Activated CD4-positive, alpha-beta T cell treated with anti-CD3 and anti-CD28 coated beads, Interleukin-2, Interleukin-6, amounts not matched to agents 100 ng/mL and 50 ng/mL, durations not matched to agents 16 hours and 8 hours (primary cell): Measurements from ENCODE around the gene ATP6V0E1.

Experiments used
- DNase-seq: peaks from one replicate; pipeline ENCODE4 v3.0.0-alpha.2; 2020

The ATP6V0E1 gene

DNA sequence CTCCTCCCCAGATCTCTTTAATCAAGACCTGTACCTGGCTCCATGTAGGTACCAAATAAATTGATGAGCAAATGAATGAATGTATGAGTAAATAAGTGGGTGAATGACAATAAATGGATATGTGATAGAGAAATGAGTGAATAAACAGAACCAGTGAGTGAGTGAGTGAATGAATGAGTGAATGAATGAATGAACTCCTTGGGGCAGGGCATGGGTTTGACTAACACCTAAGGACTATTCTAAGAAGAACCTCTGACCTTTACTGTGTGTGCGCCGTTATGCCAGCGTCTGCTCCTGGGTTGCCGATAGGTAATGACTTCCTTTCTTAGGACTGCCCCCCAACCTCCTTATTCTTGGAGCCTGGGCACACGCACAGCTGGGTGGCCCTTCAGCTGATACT, 26.1 kb upstream of the ATP6V0E1 start:
- no peak for DNase-seq

DNA sequence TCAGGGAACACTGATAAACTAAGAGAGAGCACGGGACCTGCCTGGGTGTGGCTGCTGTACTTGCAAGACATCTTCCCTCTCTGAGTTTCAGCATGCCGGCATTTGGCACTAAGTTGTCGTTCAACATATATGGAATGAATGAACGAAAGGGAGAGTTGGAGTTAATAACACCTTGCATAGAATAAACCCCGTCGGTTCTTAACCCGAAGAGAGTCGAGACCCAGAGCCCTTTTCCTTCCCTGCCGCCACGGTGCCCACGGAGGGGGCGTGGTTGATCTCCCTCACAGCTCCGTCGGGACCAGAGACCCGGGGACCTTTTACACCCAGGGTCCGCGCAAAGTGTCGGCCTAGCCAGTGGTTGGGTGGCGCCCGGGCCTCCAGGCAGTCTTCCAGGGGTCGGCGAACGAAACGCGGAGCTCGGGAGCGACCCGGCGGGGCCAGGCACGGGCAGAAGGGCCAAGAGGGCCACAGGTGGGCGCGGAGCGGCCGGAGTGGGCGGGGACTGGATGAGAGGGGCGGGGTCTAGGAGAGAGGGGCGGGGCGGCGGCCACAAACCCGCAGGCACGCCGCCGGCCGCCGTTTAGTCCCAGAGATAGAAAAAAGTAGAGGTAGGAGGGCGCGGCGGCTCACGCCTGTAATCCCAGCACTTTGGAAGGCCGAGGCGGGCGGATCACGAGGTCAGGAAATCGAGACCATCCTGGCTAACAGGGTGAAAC, 25.1 kb upstream of the ATP6V0E1 start:
- peak; percentile 65 for DNase-seq

DNA sequence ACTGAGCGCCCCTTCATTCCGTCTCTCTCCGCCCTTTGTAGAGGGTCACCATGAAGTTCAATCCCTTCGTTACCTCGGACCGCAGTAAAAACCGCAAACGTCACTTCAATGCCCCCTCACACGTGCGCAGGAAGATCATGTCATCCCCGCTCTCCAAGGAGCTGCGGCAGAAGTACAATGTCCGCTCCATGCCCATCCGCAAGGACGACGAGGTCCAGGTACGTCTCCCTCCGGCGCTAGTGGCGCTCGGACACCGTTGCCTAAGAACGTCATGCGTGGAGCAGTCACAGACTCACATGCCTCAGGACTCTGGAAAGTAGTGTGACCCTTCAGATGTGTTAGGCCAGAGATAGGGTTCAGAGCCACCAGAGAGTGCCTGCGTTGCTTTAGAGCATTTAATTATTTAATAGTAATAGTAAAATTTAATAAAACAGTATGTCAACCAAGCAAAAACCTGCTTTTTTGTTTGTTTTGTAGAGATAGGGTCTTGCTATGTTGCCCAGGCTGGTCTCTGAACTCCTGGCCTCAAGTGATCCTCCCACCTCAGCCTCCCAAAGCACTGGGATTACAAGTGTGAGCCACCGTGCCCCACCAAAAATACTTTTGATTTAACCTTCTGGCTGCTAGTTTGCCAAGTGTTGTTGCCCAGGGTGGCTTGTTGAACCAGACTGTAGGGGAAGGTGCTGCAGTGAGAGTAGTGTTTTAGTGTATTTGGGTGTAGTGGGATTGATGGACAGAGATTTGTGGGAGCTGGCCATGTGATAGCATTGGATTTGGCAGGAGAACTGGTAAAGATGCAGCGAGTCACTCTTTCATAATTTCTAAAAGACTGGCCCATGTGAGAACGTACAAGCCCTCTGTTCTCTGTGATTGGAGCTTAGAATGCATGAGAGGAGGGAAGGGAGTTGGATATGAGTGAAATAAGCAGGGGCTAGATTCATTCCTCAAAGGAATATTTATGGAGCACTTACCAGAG, 23.5 kb upstream of the ATP6V0E1 start:
- no peak for DNase-seq

DNA sequence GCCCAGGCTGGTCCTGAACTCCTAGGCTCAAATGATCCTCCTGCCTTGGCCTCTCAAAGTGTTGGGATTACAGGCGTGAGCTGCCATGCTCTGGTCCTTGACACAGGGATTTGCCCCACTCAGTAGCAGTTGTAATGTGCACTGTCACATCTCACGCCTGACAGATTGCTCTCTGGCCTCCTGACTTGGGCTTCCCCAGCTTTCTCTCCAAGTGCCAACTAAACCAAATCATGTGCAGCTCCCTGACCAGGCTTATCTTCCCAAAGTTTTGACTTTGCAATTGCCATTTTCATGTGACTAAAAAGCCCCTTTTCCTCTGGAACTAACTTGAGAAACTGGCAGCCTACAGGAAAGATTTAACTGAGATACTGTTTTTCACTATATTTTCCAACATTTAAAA, 13.7 kb upstream of the ATP6V0E1 start:
- DNase-seq, result no peak

DNA sequence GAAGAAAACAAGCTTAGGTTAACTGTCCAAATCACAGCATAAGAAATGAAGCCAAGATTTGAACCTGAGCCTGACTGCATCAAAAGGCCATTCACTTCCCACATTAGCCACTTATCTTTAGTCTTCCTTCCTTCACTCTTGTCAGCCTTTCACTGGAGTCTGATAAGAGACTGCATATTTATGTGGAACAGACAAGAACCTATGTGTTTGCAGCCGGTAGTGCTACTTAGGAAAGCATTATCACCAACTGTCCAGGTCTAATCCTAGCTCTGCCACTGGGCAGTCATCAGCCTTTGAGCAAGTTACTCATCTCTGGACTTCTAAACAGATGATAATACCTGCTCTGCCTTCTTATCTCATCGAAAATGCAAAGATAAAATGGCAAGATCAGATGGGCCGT, 12.1 kb upstream of the ATP6V0E1 start:
- DNase-seq, result no peak

DNA sequence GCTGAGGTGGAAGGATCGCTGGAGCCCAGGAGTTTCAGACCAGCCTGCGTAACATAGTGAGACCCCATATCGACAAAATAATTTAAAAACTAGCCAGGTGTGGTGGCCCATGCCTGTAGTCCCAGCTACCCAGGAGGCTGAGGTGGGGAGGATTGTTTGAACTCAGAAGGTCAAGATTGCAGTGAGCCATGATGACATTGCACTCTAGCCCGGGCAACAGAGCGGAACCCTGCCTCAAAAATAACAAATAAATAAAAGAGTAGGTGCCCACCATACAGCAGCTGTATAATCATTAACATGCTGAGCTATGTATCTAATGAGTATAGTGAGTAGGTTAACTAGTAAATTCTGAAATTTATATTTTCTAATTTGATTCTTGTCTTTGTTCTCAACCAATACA, 11.0 kb upstream of the ATP6V0E1 start:
- no peak for DNase-seq

DNA sequence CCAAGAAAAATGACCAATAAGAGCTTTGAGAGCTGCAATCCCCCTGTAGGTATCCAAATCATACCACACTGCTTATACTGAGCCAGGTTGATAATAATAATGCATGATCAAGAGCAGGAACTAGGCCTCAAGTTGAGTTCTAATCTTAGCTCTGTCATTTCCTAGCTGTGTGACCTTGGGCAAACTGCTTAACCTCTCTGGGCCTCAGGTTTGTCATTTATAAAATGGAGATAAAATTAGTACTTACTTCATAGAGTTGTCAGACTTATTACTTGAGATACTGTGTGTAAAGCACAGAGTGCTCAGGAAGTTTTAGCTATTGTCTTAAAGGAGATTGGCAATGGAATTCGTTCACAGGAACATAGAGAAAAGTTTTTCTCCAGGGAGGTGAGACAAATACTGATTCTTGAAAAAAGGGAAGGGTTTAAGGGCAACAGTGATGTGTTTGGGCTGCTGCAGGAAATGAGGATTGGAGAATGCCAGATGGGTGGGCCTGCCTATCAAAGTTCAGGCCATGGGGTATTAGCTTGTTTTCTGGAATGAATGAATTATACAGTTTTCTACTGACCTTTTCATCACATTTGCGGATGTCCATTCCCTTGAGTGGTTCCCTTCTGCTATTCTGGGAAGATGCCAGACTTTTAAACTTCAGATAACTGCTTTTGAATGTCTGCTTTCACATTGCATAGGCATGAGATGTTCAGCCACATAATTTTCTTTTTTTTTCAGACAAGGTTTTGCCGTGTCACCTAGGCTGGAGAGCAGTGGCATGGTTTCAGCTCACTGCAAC, 10.2 kb upstream of the ATP6V0E1 start:
- no peak for DNase-seq

DNA sequence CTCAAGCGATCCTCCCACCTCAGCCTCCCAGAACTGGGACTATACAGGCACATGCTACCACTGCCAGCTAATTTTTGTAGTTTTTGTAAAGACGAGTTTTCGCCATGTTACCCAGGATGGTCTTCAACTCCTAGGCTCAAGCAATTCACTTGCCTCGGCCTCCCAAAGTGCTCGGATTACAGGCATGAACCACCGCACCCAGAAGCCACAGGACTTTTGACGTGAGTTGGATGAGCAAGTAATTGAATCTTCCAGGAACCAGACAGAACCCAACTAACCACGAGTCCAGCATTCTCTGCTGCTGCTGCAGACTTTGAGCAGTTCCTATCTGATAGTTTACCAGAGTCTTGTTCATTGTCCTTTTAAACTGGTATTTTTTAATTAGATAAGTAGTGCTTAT, 9.6 kb upstream of the ATP6V0E1 start:
- no peak for DNase-seq

DNA sequence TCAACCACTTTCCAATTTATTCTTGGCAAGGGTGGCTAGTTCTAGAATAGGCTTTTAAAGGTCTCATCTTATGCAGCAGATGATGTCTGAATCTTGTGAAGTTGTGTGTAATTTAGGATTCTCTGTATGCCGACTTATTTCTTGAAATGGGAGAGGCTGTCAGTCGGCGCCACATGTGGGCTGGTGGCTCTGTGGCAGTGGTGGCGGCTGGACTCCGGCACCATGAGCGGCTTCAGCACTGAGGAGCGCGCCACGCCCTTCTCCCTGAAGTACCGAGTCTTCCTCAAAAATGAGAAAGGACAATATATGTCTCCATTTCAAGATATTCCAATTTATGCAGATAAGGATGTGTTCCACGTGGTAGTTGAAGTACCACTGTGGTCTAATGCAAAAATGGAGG, 8.3 kb upstream of the ATP6V0E1 start:
- DNase-seq, result no peak

DNA sequence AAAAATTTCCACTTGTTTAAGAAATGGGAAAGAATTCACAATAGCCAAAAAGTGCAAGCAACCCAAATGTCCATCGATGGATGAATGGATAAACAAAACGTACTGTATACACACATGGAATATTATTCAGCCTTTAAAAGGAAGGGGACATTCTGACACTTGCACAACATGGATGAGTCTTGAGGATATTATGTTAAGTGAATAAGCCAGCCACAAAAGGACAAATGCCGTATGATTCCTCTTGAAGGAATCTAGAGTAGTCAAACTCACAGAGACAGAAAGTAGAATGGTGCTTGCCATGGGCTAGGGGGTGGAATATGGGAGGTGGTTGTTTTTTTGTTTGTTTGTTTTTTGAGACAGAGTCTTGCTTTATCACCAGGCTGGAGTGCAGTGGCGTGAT, 3.8 kb upstream of the ATP6V0E1 start:
- no peak for DNase-seq

DNA sequence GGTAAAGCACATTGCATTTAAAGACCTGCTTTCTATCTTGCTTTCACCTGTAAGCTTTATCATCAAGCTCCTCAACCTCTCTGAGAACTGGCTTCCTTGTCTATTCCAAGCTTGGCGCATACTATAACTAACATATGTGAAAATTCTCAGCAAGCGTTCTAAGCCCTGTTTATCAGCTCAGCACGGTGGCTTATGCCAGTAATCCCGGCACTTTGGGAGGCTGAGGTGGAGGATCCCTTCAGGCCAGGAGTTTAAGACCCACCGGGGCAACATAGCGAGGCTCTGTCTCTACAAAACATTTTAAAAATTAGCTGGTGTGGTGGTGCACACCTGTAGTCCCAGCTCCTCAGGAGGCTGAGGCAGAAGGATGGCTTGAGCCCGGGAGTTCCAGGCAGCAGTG, 1.6 kb upstream of the ATP6V0E1 start:
- no peak for DNase-seq

DNA sequence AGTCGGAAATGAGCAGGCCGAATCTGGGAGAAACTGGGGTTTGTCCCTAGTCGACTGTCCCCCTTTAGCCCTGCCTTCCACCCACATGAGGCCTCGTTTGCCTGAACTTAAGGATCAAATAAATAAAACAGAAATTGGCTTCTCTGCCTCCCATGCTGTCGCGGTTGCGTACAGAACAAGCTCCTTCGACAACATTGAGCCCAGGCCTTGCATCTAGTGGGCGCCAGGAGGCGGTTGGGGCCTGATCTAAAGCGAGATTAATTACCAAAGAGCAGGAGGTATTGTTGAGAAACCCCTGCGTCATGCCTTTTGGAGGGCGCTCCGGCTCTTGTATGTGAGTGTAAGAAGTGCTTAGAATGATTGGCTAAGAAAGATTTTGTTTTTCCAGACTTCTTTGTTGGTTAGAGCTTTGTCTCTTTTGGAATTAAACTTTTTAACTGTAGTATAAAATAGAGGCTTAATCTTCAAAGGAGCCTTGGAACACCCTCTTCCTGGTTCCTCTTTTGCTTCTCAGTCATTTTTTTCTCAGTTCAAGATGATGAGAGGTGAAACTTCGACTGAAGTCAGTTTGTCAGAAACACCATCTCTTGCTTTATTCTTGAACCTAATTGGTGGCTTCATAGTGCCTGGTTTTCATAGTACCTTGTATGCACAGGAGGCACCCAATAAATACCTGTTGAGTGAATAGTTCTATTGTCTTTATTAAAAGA, 828 bp downstream of the ATP6V0E1 start:
- peak; percentile 82 for DNase-seq

DNA sequence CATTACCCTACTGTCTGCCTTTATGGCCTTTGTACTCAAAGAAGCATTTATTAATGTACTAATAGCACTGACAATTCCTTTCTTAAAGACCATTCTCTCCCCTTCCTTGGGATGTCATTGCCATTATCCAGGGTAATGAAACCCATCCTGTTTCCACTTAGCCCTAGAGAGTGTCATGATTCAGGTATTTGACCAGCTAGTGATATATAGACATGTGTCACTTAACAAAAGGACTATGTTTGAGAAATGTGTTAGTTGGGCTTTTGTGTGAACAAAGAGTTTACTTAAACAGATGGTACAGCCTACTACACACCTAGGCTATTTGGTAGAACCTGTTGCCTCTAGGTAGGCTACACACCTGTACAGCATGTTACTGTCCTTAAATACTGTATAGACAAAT, 2.0 kb downstream of the ATP6V0E1 start:
- DNase-seq, result no peak

DNA sequence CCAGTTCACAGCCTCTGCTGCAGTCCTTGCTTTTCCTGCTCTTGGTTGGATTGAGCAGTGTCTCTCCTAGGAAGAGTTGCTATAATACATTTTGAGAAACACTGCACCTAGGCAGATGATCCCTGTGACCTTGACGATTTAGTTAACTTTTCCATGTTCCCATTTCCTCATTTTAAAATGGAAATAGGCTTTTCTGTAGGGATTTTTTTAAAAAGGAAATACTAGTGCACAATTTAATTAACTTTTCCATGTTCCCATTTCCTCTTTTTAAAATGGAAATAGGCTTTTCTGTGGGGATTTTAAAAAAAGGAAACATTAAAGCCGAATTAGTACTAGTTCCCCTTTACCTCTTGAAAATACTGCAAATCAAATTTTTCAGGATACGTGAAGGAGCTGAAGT, 4.7 kb downstream of the ATP6V0E1 start:
- no peak for DNase-seq

DNA sequence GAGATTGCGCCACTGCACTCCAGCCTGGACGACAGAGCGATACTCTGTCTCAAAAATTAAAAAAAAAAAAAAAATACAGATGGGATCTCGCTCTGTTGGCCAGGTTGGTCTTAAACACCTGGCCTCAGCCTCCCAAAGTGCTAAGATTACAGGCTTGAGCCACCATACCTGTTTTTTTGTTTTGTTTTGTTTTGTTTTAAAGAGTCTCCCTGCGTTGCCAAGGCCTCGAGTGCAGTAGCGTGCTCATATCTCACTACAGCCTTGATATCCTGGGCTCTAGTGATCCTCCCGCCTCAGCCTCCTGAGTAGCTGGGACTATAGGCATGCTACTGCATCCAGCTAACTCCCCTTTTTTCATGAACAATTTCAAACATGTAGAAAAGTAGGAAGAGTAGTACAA, 7.2 kb downstream of the ATP6V0E1 start:
- DNase-seq, result no peak

DNA sequence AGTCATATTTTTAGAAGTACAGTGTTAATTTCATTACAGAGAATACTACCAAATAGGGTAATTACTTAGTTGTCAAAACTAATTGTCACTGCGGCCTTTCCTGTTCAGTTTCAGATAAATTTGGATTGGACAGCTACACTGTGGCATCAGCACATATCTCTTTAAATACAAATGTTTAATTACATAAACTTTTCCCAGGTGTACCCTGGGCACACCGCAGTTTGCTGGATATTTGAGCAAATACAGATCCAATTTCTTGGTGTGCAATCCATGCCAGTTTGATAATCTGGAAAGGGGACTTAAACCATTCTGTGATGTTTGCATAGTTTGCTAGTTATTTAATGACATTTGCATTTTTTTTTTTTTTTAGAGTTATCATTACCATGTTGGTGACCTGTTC, 10.8 kb downstream of the ATP6V0E1 start:
- DNase-seq, result no peak

DNA sequence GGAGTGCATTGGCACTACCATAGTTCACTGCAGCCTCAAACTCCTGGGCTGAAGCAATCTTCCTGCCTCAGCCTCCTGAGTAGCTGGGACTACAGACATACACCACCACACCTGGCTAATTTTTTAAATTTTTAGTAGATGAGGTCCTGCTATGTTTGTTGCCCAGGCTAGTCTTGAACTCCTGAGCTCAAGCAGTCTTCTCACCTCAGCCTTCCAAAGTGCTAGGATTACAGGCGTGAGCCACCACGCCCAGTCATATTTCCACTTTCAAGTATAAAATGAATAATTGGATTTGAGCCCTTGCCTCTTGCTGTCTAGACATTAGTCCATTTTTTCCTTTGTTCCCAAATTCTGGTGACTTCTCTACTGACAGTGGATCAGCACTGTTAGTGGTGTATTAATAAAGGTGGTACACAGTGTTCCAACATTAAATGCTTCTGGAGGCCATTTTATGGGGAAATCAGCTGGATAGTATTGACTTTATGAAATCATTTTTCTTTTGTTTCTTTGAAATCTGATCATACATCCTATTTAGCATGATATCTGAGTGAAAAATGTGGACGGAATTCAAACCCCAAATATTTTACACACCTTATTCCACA, 15.9 kb downstream of the ATP6V0E1 start:
- DNase-seq, result peak; percentile 20

DNA sequence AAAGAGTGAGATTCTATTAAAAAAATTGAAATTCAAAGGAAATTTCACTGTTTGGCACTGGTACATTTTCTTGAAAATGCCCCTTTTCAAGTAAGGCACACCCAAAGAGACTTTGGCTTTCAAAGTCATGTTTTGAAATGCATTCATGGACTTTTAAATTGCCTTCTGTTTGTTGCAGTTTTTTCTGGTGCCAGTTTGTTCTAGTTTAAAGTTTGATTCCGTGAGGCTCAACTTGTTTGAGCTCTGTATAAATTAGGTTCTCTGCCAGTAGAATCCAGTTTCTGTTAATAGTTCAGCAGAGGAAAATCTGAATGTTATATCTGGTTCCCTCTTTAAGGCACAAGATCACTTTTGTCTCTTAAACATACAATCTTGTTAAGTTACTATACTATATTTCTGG, 16.4 kb downstream of the ATP6V0E1 start:
- DNase-seq, result no peak

DNA sequence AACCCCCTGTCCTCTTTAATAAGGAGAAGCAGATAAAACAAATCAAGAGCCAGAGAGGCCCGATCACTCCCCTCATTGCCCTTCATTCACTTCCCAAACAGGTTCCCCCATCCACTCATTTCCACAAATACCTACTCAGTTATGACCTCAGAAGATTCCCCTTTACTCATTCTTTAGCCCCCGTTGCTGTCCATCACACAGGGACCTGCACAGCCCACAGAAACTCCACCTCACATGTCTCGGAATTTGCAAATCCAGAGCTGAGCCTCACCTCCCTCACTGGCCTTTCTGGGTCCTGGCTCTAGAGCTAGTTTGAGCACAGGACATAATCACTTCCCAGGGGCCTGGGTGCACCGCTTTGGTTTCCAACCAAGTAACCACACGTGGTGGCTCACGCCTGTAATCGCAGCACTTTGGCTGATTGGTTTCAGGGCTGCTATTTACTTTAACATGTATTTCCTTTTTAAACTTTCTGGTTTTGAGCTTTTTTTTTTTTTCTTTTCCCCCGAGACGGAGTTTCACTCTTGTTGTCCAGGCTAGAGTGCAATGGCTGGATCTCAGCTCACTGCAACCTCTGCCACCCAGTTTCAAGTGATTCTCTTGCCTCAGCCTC, 17.8 kb downstream of the ATP6V0E1 start:
- peak; percentile 29 for DNase-seq

DNA sequence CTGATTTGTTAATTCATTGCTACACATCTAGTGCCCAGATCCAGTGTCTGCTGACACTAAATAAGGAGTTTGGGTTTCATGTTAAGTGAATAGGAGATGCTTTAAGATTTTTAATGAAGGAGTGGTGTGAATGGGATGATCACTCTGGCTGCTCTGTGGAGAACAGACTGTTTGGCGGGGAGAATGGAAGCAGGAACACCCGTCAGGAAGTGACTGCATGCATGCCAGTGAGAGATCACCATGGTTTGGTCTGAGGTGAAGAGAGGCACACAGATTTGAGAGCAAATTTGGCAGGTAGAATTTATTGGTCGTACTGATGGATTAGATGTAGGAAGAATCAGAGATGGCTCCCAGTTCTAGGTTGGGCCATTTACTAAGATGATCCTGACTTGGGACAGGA, 19.8 kb downstream of the ATP6V0E1 start:
- DNase-seq, result no peak

DNA sequence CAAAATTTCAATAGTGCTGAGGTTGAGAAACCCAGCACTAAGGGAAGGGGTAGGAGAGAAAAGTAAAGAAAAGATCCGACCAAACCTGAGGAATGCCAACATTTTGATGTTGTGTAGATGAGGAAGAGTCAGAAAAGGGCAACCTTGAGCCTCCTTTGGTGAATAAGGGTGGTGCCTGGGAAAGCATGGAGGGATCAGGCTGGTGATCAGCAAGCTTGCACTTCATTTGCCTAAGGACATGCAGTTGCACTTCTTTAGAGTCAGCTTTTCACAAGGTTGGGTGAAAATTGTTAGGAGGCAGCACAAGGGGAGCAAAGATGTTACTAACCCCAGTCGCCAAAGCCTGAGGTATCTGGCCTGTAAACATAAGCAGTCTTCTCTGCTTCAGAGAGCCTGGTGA, 20.4 kb downstream of the ATP6V0E1 start:
- no peak for DNase-seq

DNA sequence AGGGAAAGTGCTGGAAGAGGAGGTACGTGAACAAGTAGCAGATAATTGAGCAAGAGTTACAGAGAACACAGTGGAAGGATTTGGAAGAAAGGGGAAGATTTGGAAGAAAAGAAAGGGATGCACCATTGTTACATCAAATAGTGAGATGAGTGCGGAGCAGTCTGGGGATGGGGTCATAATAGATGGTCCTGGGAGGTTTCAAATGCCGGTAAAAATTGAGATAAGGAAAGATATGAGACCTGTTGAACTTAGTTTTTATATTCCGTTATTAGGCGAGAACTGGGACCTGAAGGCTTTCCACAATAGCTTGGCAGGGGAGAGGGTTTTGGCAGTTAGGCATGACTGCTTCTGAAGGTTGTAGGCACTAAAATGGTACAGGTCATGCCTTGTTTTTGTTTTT, 20.9 kb downstream of the ATP6V0E1 start:
- no peak for DNase-seq
